Measurements from ENCODE around the gene TMEM50B.

TMEM50B gene

GRCh38 chr21:33492571-33492970, 12.8 kb upstream of the TMEM50B start:
- no peak for DNase-seq (ENCODE audit: low spot score)
- in situ Hi-C loops (cut with MboI; ENCODE audit: low sequenced_read_pairs, unreplicated experiment): no loop called here
- TF ChIP-seq CTCF (IDR thresholded peaks at IDR 0.05; ENCODE audit: borderline replicate concordance, control extremely low read depth, extremely low read depth, insufficient read depth, missing control alignments): no peak

- in situ Hi-C loops (cut with MboI; ENCODE audit: low sequenced_read_pairs, unreplicated experiment): no loop called here
- no peak for TF ChIP-seq CTCF (IDR thresholded peaks at IDR 0.05; ENCODE audit: borderline replicate concordance, control extremely low read depth, extremely low read depth, insufficient read depth, missing control alignments)
- DNase-seq (ENCODE audit: low spot score): peak; percentile 96
These were observed 11.8 kb upstream of the TMEM50B start, which contains the start of gene DNAJC28 for GRCh38 chr21:33491373-33492102. DNAJC28 (minus strand) TSS chr21:33491716; CDS start chr21:33489393, 2,323 bp downstream.

GRCh38 chr21:33490991-33491372, 11.2 kb upstream of the TMEM50B start:
- in situ Hi-C loops (cut with MboI; ENCODE audit: low sequenced_read_pairs, unreplicated experiment): no loop called here
- DNase-seq (ENCODE audit: low spot score): no peak
- TF ChIP-seq CTCF (IDR thresholded peaks at IDR 0.05; ENCODE audit: borderline replicate concordance, control extremely low read depth, extremely low read depth, insufficient read depth, missing control alignments): no peak

GRCh38 chr21:33488936-33489335, 9.2 kb upstream of the TMEM50B start:
- no peak for TF ChIP-seq CTCF (IDR thresholded peaks at IDR 0.05; ENCODE audit: borderline replicate concordance, control extremely low read depth, extremely low read depth, insufficient read depth, missing control alignments)
- no peak for DNase-seq (ENCODE audit: low spot score)
- in situ Hi-C loops (cut with MboI; ENCODE audit: low sequenced_read_pairs, unreplicated experiment): no loop called here

- no peak for DNase-seq (ENCODE audit: low spot score)
- in situ Hi-C loops (cut with MboI; ENCODE audit: low sequenced_read_pairs, unreplicated experiment): no loop called here
These were observed 8.2 kb upstream of the TMEM50B start for GRCh38 chr21:33487996-33488395.

GRCh38 chr21:33481314-33481943, 1.7 kb upstream of the TMEM50B start:
- in situ Hi-C loops (cut with MboI; ENCODE audit: low sequenced_read_pairs, unreplicated experiment): no loop called here
- no peak for TF ChIP-seq CTCF (IDR thresholded peaks at IDR 0.05; ENCODE audit: borderline replicate concordance, control extremely low read depth, extremely low read depth, insufficient read depth, missing control alignments)
- DNase-seq (ENCODE audit: low spot score): no peak

More at GRCh38 chr21:33487996-33488395, 8.2 kb upstream of the TMEM50B start:
- no peak for TF ChIP-seq CTCF (IDR thresholded peaks at IDR 0.05; ENCODE audit: borderline replicate concordance, control extremely low read depth, extremely low read depth, insufficient read depth, missing control alignments)

Data from GM13976 (cell line).